ENCODE measurements around the gene PCBP1. TPM values are rescaled to one million over a fixed set of nuclear protein-coding genes. Genes with fewer than 3 reads are reported as not detected.
A peak's percentile ranks its signal among the peaks of the same experiment; 100 is the strongest.

Gene PCBP1
- total and polyA plus RNA-seq, 9 of the 15 experiments (the other 6 are each of a cell fraction or from before 2014, with no cell fraction given): 19.2 to 407 (median 78.1) TPM

DNA sequence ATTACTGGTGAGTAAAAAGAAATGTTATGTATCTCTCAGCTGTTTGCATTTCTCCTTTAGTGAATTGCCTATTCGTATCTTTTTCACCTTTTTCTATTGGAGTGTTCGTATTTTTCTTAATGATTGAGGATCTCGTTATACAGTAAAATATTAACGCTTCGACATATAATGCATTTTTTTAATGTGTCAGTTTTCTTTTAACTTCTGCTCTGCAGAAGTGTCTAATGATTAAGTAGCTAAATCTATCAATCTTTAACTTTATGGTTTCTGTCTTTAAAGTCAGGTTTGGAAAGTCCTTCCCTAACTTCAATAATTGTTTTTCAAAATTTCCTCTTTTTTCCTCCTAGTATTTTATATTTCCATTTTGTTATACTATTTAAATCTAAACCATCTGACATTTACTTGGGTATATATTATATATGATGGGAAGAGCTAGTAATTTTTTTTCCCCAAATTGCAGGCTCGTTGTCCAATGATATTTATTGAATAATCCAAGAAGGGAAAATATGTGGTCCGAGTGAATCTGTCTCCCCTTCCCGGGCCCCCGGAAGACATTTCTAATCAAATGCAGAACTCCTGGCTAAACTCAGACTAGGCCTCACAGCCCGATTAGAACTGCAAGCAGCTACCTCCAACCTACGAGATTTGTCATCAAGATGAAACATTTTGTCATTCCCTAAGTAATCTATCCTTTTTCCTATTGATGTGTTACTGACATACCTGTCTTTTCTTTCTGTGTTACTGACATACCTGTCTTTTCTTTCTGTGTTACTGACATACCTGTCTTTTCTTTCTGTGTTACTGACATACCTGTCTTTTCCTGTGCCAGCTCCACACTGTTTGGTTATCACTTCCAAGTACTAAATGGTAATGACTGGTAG, 17.2 kb downstream of the PCBP1 start (continued):
- TF ChIP-seq, protein P1, sequence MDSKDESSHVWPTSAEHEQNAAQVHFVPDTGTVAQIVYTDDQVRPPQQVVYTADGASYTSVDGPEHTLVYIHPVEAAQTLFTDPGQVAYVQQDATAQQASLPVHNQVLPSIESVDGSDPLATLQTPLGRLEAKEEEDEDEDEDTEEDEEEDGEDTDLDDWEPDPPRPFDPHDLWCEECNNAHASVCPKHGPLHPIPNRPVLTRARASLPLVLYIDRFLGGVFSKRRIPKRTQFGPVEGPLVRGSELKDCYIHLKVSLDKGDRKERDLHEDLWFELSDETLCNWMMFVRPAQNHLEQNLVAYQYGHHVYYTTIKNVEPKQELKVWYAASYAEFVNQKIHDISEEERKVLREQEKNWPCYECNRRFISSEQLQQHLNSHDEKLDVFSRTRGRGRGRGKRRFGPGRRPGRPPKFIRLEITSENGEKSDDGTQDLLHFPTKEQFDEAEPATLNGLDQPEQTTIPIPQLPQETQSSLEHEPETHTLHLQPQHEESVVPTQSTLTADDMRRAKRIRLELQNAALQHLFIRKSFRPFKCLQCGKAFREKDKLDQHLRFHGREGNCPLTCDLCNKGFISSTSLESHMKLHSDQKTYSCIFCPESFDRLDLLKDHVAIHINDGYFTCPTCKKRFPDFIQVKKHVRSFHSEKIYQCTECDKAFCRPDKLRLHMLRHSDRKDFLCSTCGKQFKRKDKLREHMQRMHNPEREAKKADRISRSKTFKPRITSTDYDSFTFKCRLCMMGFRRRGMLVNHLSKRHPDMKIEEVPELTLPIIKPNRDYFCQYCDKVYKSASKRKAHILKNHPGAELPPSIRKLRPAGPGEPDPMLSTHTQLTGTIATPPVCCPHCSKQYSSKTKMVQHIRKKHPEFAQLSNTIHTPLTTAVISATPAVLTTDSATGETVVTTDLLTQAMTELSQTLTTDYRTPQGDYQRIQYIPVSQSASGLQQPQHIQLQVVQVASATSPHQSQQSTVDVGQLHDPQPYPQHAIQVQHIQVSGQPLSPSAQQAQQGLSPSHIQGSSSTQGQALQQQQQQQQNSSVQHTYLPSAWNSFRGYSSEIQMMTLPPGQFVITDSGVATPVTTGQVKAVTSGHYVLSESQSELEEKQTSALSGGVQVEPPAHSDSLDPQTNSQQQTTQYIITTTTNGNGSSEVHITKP (IDR thresholded peaks at IDR 0.05; ENCODE audit: partially characterized antibody): no peak
- TF ChIP-seq, protein P2, sequence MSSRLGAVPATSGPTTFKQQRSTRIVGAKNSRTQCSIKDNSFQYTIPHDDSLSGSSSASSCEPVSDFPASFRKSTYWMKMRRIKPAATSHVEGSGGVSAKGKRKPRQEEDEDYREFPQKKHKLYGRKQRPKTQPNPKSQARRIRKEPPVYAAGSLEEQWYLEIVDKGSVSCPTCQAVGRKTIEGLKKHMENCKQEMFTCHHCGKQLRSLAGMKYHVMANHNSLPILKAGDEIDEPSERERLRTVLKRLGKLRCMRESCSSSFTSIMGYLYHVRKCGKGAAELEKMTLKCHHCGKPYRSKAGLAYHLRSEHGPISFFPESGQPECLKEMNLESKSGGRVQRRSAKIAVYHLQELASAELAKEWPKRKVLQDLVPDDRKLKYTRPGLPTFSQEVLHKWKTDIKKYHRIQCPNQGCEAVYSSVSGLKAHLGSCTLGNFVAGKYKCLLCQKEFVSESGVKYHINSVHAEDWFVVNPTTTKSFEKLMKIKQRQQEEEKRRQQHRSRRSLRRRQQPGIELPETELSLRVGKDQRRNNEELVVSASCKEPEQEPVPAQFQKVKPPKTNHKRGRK (tag; IDR thresholded peaks at IDR 0.05): peak; percentile 59
- no peak for TF ChIP-seq KDM2B (CRISPR knock-in tag; IDR thresholded peaks at IDR 0.05)
- peak; percentile 52; the same call in 1 of the 2 replicates for TF ChIP-seq ATF7 (IDR thresholded peaks at IDR 0.05)
- TF ChIP-seq, protein P3, sequence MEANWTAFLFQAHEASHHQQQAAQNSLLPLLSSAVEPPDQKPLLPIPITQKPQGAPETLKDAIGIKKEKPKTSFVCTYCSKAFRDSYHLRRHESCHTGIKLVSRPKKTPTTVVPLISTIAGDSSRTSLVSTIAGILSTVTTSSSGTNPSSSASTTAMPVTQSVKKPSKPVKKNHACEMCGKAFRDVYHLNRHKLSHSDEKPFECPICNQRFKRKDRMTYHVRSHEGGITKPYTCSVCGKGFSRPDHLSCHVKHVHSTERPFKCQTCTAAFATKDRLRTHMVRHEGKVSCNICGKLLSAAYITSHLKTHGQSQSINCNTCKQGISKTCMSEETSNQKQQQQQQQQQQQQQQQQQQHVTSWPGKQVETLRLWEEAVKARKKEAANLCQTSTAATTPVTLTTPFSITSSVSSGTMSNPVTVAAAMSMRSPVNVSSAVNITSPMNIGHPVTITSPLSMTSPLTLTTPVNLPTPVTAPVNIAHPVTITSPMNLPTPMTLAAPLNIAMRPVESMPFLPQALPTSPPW (CRISPR knock-in tag; IDR thresholded peaks at IDR 0.05): peak; percentile 21; the same call in 1 of the 2 replicates
- TF ChIP-seq ZNF589 (CRISPR knock-in tag; IDR thresholded peaks at IDR 0.05; ENCODE audit: low read depth): peak; percentile 75; the same call in 1 of the 2 replicates
- TF ChIP-seq, protein P4, sequence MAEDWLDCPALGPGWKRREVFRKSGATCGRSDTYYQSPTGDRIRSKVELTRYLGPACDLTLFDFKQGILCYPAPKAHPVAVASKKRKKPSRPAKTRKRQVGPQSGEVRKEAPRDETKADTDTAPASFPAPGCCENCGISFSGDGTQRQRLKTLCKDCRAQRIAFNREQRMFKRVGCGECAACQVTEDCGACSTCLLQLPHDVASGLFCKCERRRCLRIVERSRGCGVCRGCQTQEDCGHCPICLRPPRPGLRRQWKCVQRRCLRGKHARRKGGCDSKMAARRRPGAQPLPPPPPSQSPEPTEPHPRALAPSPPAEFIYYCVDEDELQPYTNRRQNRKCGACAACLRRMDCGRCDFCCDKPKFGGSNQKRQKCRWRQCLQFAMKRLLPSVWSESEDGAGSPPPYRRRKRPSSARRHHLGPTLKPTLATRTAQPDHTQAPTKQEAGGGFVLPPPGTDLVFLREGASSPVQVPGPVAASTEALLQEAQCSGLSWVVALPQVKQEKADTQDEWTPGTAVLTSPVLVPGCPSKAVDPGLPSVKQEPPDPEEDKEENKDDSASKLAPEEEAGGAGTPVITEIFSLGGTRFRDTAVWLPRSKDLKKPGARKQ (CRISPR knock-in tag; IDR thresholded peaks at IDR 0.05): no peak
- TF ChIP-seq ZNF780A (CRISPR knock-in tag; IDR thresholded peaks at IDR 0.05): no peak
- TF ChIP-seq MYNN (IDR thresholded peaks at IDR 0.05): 0 out of 2 replicates have a peak, but pooled peaks have one; percentile 32
- no peak for TF ChIP-seq MYNN (CRISPR knock-in tag; IDR thresholded peaks at IDR 0.05)
- TF ChIP-seq FOXJ2 (tag; IDR thresholded peaks at IDR 0.05): no peak

Measured in K562 (cell line).